GM12878 (cell line): ENCODE measurements around the gene BICC1. TPM values are rescaled to one million over a fixed set of nuclear protein-coding genes. Genes with fewer than 3 reads are reported as not detected.

Experiments
- ATAC-seq: fragments of 200-7000 bp; cut with Tn5 transposase; 3 replicates; pipeline ENCODE4 v1.9.1; 2020; ENCODE audit warnings: mild to moderate bottlenecking, moderate library complexity
- BruUV-seq: library from RNA; stranded (reverse); fragments of 400-500 nt; replicated peaks from 2 replicates; lab custom pipeline; 2021; lab: Mats Ljungman, UMichigan
- CTCF ChIA-PET: fragments of 300-600 bp; sonication (Branson Sonifier 250); formaldehyde crosslinking; extraction: SDS; loops from one replicate; lab custom pipeline; 2021; ENCODE audit warnings: inconsistent platforms; lab: Yijun Ruan, JAX
- POLR2A ChIA-PET: fragments of 350-600 bp; formaldehyde crosslinking; extraction: SDS; loops from one replicate; lab custom pipeline; 2021; ENCODE audit warnings: inconsistent platforms; lab: Charles Lee
- RAD21 ChIA-PET: fragments of 300-600 bp; sonication (Branson Sonifier 250); formaldehyde crosslinking; loops from one replicate; lab custom pipeline; 2023; ENCODE audit warnings: antibody characterized with exemption; ENCODE audit not compliant: unreplicated experiment; lab: Charles Lee
- SMC1A ChIA-PET: fragments of 300-600 bp; sonication (Branson Sonifier 250); formaldehyde crosslinking; loops from one replicate; lab custom pipeline; 2023; ENCODE audit not compliant: unreplicated experiment, uncharacterized antibody; lab: Charles Lee
- DNase-seq: peaks from one replicate; pipeline ENCODE4 v3.0.0-alpha.2; 2011; ENCODE audit warnings: low read depth, low spot score
- FAIRE-seq: peaks from 3 replicates; lab custom pipeline; 2011; peaks lifted over from hg19 to GRCh38; lab: Jason Lieb, UNC
- H2AFZ ChIP-seq: 2 replicates; pipeline ENCODE4 v1.6.0; 2011; ENCODE audit warnings: low read depth, low read length, control low read depth; ENCODE audit not compliant: control insufficient read depth
- H3K27ac ChIP-seq: 2 replicates; pipeline ENCODE4 v1.5.1; 2011; ENCODE audit warnings: control low read depth; ENCODE audit not compliant: control insufficient read depth, insufficient read depth
- H3K27me3 ChIP-seq, 2 experiments: replicated peaks in 1 of 2; 2 replicates each; pipeline versions ENCODE4 v1.6.0 to v1.6.1; 2011; ENCODE audit warnings: low read length in 1 of 2; ENCODE audit not compliant: control insufficient read depth in 2 of 2, insufficient read depth in 2 of 2
- H3K36me3 ChIP-seq, 2 experiments: 2 replicates each; pipeline ENCODE4 v1.5.1; 2011; ENCODE audit warnings: low read length in 1 of 2; ENCODE audit not compliant: control insufficient read depth in 2 of 2, insufficient read depth in 2 of 2
- H3K4me1 ChIP-seq: 2 replicates; pipeline ENCODE4 v1.6.1; 2011; ENCODE audit warnings: mild to moderate bottlenecking, low read length, moderate library complexity, mixed read lengths; ENCODE audit not compliant: control insufficient read depth, insufficient read depth
- H3K4me2 ChIP-seq: 2 replicates; pipeline ENCODE4 v1.6.0; 2011; ENCODE audit warnings: control low read depth; ENCODE audit not compliant: control insufficient read depth, insufficient read depth
- H3K4me3 ChIP-seq: fragments of 200-600 bp; sonication (generic); 2 replicates; pipeline ENCODE4 v1.5.1; 2016
- H3K79me2 ChIP-seq: 2 replicates; pipeline ENCODE4 v1.6.0; 2011; ENCODE audit warnings: low read length; ENCODE audit not compliant: control insufficient read depth, insufficient read depth
- H3K9ac ChIP-seq: 2 replicates; pipeline ENCODE4 v1.8.0; 2011; ENCODE audit warnings: low read length, control low read depth, mixed read lengths; ENCODE audit not compliant: control insufficient read depth, insufficient read depth
- H3K9me3 ChIP-seq: replicated peaks from 3 replicates; pipeline ENCODE4 v1.5.1; 2011; ENCODE audit warnings: mild to moderate bottlenecking, low read length; ENCODE audit not compliant: control insufficient read depth, insufficient read depth
- H4K20me1 ChIP-seq: 2 replicates; pipeline ENCODE4 v1.6.0; 2011; ENCODE audit not compliant: control insufficient read depth, insufficient read depth
- BRCA1 ChIP-seq: IDR thresholded peaks from 2 replicates; pipeline ENCODE4 v1.6.1; 2011; ENCODE audit warnings: low read depth, low read length, improper control_type of control experiment
- CBFB ChIP-seq: IDR thresholded peaks from 2 replicates; pipeline ENCODE4 v1.6.1; 2016; ENCODE audit warnings: antibody characterized with exemption, low read depth
- GABPA ChIP-seq: IDR thresholded peaks from 2 replicates; pipeline ENCODE4 v1.6.1; 2014; ENCODE audit warnings: antibody characterized with exemption, low read depth, mild to moderate bottlenecking, inconsistent platforms
- LARP7 ChIP-seq: fragments of 450-650 bp; IDR thresholded peaks from 2 replicates; pipeline ENCODE4 v1.6.1; 2017; ENCODE audit warnings: mild to moderate bottlenecking
- PAX5 ChIP-seq: IDR thresholded peaks from 2 replicates; pipeline ENCODE4 v1.6.1; 2011; ENCODE audit warnings: low read depth, low read length, borderline replicate concordance
- SIN3A ChIP-seq: IDR thresholded peaks from 2 replicates; pipeline ENCODE4 v1.6.1; 2012; ENCODE audit warnings: low read depth, low read length, improper control_type of control experiment
- SMARCA5 ChIP-seq: fragments of 450-650 bp; IDR thresholded peaks from 2 replicates; pipeline ENCODE4 v1.6.1; 2017; ENCODE audit warnings: mild to moderate bottlenecking
- SMC3 ChIP-seq: IDR thresholded peaks from 2 replicates; pipeline ENCODE4 v1.6.1; 2011; ENCODE audit warnings: low read length, improper control_type of control experiment, borderline replicate concordance
- ZBTB33 ChIP-seq: fragments of 450-650 bp; IDR thresholded peaks from 2 replicates; pipeline ENCODE4 v1.6.1; 2017; ENCODE audit warnings: mild to moderate bottlenecking
- WGBS: methylation state at CpG from one replicate; pipeline ENCODE4 v1.1.6; 2016; ENCODE audit warnings: low lambda C conversion rate; ENCODE audit not compliant: insufficient replicate concordance, insufficient coverage; ENCODE audit errors: missing lambda C conversion rate; 5-methylcytosine and 5-hydroxymethylcytosine counted together
- in situ Hi-C: fragments of 300-500 bp; cut with MboI; formaldehyde crosslinking; loops from 9 replicates; pipeline ENCODE4 v1.14.3; 2018; ENCODE audit warnings: mixed read lengths
- intact Hi-C: fragments of 100-400 bp; cut with micrococcal nuclease; formaldehyde crosslinking; loops from one replicate; pipeline ENCODE4 v1.14.2; 2022; ENCODE audit not compliant: unreplicated experiment
- polyA plus RNA-seq, 11 experiments: library from polyadenylated mRNA; depleted of rRNA in 4 of 11; unstranded in 6 of 11; stranded (reverse) in 5 of 11; fragments of >200 nt; fragmentation: Nextera tagmentation in 4 of 11; fragmentation: Illumina TruSeq in 1 of 11; extraction: Ambion mirVana in 4 of 11; extraction: Trizol in 1 of 11; gene quantifications; 1 replicate in 1 of 11; 2 replicates in 10 of 11; pipeline versions ENCODE4 v1.2.1 to v1.2.3, GENCODE V29; 2011 to 2016; ENCODE audit warnings: inconsistent platforms in 2 of 11, missing spikeins in 2 of 11, low read depth in 1 of 11
- total RNA-seq, 4 experiments: library from RNA; depleted of rRNA in 3 of 4; stranded (reverse); fragments of >200 nt in 3 of 4; fragmentation: Illumina TruSeq in 1 of 4; extraction: Trizol in 1 of 4; gene quantifications; 2 replicates each; pipeline versions ENCODE4 v1.2.1 to v1.2.3, GENCODE V29; 2013 to 2021

The BICC1 gene
- total and polyA plus RNA-seq, 10 of the 15 experiments (the other 5 are each of a cell fraction or from before 2014, with no cell fraction given) = 0.01 to 0.10 (median 0.04) TPM; not detected in 5

GRCh38 chr10:58735087-58735486 lies 222.4 kb downstream of the BICC1 start:
- in situ Hi-C loops = no loop called here
- ATAC-seq (no peak), DNase-seq (no peak), FAIRE-seq (no peak)
- no TSS peak for BruUV-seq
- no peak for TF ChIP-seq SIN3A
- no peak for TF ChIP-seq ZBTB33
- no peak for TF ChIP-seq SMARCA5
- no peak for TF ChIP-seq SMC3
- TF ChIP-seq GABPA = no peak
- no peak for TF ChIP-seq PAX5
- no peak for TF ChIP-seq BRCA1
- TF ChIP-seq LARP7 = no peak
- no peak for TF ChIP-seq CBFB
- Histone ChIP-seq H3K79me2 (no peaks in the 10 kb centered on the region), H3K4me2 (no peak overlapping the region), H3K9ac (no peak overlapping the region), H3K4me1 (no peaks in the 10 kb centered on the region), H3K9me3 (no peaks in the 10 kb centered on the region), H3K4me3 (no peak overlapping the region), H3K27me3 (no peaks in the 10 kb centered on the region), H3K36me3 (no peaks in the 10 kb centered on the region), H3K27ac (no peak overlapping the region), H2AFZ (no peak overlapping the region), H4K20me1 (no peaks in the 10 kb centered on the region)
- intact Hi-C loops = no loop called here
- RAD21 ChIA-PET = no interaction called here
- WGBS = 19% methylated on average over 7 of the region's 7 CpGs
- SMC1A ChIA-PET = no interaction called here
- CTCF ChIA-PET = no interaction called here
- POLR2A ChIA-PET = no interaction called here
